ENCODE results near the gene TSKS.

Gene TSKS

GRCh38 chr19:49700563-49700962, 62.5 kb downstream of the TSKS start:
- no peaks in the 10 kb centered on the region for H3K9me3 ChIP-seq (ENCODE audit: control insufficient read depth, insufficient read depth, low read depth, low read length)
- no peaks in the 10 kb centered on the region; a peak in 1 of 3 replicates for H3K36me3 ChIP-seq (ENCODE audit: control insufficient read depth in 2 of 2, insufficient read depth in 1 of 2, low read length in 2 of 2)
- POLR2A ChIA-PET = interaction anchor here (0.6 to 1.2 kb wide), 3 partner anchors 36 to 108 kb away, joined by 3 to 5 read pairs (median 5); no protein-coding TSS in a partner anchor
- no peaks in the 10 kb centered on the region for H3K4me1 ChIP-seq (ENCODE audit: control insufficient read depth, insufficient read depth, low read length)
- CTCF ChIA-PET = interaction anchor here (0.6 to 1.7 kb wide), 5 partner anchors 17 to 374 kb away, joined by 3 to 10 read pairs (median 4); no protein-coding TSS in a partner anchor
- no peak overlapping the region for H3K27ac ChIP-seq (ENCODE audit: extremely low read depth, low read depth, low read length)
- TF ChIP-seq GLIS1 (tag by site-specific recombination; IDR thresholded peaks at IDR 0.05) (peak; percentile 56), ZNF398 (tag by site-specific recombination; IDR thresholded peaks at IDR 0.05) (peak; percentile 76), ZNF600 (tag by site-specific recombination; IDR thresholded peaks at IDR 0.05) (no peak), ZNF248 (tag by site-specific recombination; IDR thresholded peaks at IDR 0.05) (no peak), ZNF654 (tag by site-specific recombination; IDR thresholded peaks at IDR 0.05; ENCODE audit: low read depth) (no peak), GLI4 (tag by site-specific recombination; IDR thresholded peaks at IDR 0.05) (no peak), IKZF3 (tag by site-specific recombination; IDR thresholded peaks at IDR 0.05) (no peak), ZNF544 (tag by site-specific recombination; IDR thresholded peaks at IDR 0.05) (no peak), GLIS2 (tag by site-specific recombination; IDR thresholded peaks at IDR 0.05) (0 out of 2 replicates have a peak, but pooled peaks have one; percentile 16), ZBTB49 (tag by site-specific recombination; IDR thresholded peaks at IDR 0.05; ENCODE audit: low read depth) (no peak)
- no peak overlapping the region for H3K4me3 ChIP-seq (ENCODE audit: low read depth, low read length)

- H3K9me3 ChIP-seq (ENCODE audit: control insufficient read depth, insufficient read depth, low read depth, low read length) = no peaks in the 10 kb centered on the region
- no peaks in the 10 kb centered on the region; a peak in 1 of 3 replicates for H3K36me3 ChIP-seq (ENCODE audit: control insufficient read depth in 2 of 2, insufficient read depth in 1 of 2, low read length in 2 of 2)
- TF ChIP-seq ZNF362 (tag by site-specific recombination; IDR thresholded peaks at IDR 0.05) (0 out of 2 replicates have a peak, but pooled peaks have one; percentile 33), ZNF670 (tag by site-specific recombination; IDR thresholded peaks at IDR 0.05; ENCODE audit: low read depth) (no peak), PRDM10 (tag by site-specific recombination; IDR thresholded peaks at IDR 0.05) (peak; percentile 62)
- no peak overlapping the region for H3K27ac ChIP-seq (ENCODE audit: extremely low read depth, low read depth, low read length)
- ChIA-PET CTCF (interaction anchor here (1.4 to 1.7 kb wide), 3 partner anchors 18 to 19 kb away, joined by 4 to 10 read pairs (median 5); no protein-coding TSS in a partner anchor), POLR2A (interaction anchor here (1.0 to 1.1 kb wide), 2 partner anchors 107 to 119 kb away, joined by 3 read pairs; partner anchors contain the start of gene NOSIP)
- H3K4me3 ChIP-seq (ENCODE audit: low read depth, low read length) = no peak overlapping the region
- no peaks in the 10 kb centered on the region for H3K4me1 ChIP-seq (ENCODE audit: control insufficient read depth, insufficient read depth, low read length)
Observed at GRCh38 chr19:49699364-49699763, 63.7 kb downstream of the TSKS start.
